HG02642 (cell line): ENCODE results near the gene RIN3.

Experiments
- ATAC-seq: cut with Tn5 transposase; IDR thresholded peaks from one replicate; pipeline ENCODE4 v1.9.1; 2021; ENCODE audit warnings: mild to moderate bottlenecking; ENCODE audit not compliant: unreplicated experiment, poor library complexity

Gene RIN3

DNA sequence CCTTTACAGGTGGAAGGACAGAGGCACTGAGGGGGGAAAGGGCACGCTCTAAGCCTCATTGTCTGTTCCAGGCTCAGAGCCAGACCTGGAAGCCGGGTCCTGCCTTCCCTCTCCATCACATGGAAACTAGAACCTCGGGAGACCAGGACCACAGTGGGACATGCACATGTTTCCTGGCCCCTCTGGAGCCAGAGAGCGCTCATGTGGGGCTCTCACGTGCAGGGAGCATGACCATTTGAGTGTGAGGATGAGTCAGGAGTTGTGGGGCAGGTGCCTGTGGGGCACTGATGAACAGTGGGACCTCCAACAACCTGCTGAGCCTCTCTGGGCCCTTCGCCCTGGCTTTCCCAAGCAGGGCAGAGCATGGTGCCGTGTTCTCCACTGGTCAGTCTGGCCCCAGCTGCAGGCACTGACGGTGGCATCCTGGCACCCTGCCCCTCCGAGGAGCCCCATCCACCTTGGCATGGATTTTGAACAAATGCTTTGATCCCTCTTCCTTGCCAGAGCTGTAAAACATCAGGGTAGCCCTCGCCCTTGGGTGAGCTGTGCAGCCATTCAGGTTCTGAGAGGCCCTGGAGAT lies 100.2 kb downstream of the RIN3 start:
- no peak for ATAC-seq

DNA sequence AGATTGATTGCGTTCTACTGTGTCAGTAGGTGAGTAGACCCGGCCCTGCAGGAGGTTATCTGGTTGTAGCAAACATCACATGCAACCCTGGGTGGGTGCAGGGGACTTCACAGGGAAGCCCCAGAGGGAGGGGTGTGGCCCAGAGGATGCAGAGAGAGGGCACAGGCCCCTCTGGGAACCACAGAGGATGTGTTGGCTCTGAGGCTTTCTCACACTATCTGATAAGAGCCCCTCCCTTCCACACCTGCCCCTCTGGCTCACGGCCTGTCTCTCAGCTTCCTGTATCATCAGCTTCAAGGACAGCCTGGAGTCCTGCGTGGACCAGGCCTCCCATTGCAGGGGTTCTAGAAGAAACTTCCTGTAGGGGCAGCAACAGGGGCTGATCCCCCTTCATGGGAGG lies 101.9 kb downstream of the RIN3 start:
- peak; percentile 82 for ATAC-seq

DNA sequence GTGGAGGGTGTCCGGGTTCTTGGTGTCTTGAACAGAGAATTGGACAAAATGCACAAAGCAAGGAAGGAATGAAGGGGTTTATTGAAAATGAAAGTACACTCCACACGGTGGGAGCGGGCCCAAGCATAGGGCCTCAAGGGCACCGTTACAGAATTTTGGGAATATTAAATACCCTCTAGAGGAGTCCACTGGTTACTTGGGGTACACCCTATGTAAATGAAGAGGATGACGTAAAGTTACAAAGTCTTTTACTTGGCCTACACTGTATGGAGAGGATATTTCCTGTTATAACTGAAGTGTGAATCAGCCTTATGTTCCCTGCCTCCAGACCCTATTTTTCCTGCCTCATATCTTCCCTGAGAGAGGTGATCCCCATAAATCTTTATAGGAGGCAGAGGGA lies 102.6 kb downstream of the RIN3 start:
- no peak for ATAC-seq

DNA sequence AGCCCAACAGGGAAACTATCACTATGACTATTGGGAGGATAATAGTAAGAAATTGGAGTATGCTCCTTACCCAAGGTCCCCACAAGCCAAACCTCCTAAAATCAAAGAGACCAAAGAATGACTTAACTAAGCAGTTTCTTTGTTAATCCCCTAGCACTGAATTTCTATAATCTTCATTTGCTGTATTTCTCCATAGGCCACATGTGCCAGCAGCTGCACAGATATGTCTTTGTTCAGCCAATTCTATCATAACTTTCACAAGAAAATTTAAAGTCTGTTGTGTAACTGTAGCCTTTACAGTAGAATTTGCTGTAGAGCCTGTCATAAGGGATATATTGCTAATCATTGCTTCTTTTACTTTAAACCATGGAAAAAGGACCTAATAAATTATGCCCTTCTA lies 104.0 kb downstream of the RIN3 start:
- ATAC-seq: no peak

DNA sequence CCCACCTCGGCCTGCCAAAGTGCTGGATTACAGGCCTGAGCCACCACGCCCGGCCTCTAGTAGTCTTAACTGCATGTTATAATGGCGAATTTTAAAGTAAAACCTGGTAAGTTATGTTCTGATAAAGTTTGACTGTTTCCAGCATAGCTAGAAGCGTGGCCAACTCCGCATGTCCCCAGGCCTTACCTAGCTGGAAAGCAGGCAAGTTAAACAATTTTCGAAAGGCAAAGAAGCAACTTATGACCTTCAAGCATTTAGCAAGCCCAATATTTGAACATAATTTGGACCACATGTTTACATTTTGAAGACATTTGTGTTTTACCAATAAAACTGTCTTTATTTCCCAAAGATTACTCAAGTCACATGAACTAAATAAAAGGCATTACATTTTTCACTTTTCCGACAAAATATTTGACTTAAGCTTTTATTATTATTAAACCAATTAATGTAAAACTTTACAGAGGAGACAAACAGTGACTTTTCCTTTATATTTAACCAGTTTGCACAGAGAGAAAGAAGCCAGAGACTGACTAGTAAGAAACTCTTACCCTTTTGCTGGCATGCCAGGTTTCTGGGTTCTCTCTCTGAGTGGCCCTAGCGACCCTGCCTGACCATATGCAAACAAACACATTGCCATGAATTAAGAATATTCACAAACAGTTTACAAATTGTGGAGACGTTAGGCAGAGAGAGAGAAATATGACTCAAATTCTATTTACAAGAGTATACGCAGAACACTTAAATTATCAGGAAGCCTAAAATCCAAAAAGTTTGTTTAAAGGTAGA lies 106.3 kb downstream of the RIN3 start:
- no peak for ATAC-seq

DNA sequence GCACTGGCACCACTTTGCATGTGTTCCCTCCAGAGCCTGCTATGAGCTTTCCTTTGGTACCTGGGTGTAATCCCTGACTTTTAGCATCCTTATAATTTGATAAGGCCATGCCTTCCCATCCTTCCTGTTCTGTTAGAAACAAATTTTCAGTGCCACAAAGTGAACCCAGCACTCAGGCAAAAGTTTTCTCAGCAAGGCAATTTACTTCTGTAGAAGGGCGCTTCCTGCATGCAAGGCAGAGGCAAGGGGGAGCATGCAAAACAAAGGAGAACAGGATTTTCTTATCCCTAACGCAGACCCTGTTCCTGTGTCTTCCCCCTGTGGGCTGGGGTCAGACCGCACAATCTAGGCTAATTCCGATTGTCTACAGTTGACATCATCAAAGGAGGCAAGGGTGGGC lies 108.7 kb downstream of the RIN3 start:
- ATAC-seq: no peak

DNA sequence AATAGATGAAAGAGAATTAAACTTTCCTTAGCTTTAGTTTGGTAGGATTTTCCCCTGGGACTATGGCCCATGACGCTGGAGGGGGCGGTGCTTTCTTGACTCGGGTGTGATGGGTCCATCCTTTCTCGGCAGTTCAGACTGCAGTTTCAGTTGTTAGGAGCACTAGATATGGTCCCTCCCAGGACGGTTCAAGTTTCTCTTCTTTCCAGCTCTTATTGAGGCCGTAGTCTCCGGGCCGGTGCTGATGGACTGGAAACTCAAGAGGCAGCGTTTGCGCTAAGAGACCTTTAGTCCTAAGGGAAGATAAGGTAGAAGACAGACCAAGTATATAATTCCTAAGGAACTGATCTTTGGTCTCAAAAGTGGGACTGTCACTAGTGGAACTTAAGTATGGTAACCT lies 111.2 kb downstream of the RIN3 start:
- ATAC-seq: no peak

DNA sequence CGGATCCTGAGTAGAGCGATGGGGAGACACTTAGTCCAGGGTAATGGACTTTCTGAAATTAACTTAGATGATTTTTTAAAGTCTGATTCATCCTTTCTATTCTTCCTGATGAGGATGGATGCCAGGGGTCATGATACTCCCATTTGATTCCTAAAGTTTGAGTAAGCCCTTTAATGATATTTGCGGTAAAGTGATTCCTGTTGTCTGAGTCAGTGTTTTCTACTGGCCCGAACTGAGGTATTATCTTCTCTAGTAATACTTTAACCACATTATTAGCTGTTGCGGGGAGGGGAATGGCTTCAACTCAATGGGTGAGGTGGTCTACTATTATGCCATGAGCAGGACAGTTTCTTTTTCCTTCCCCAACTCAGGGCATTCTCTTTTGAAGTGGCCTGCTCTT lies 111.6 kb downstream of the RIN3 start:
- ATAC-seq: no peak

DNA sequence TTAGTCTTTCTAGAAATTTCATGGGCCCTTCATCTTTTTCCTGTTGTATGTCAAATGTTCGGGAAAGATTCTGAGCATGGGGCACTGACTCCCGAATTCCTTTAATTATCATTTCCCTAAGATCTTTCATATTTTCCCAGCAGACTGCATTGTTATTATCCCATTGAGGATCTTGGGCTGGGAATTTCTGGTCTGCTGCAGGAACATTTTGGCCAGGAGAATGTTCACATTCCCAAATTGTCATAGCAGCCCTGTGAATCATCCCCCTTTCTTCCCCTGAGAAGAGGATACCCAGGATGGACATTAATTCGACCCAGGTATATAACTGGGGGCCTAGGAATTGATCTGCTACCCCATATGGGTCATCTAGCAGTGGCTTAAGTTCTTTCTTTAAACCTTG lies 112.5 kb downstream of the RIN3 start:
- ATAC-seq: no peak

DNA sequence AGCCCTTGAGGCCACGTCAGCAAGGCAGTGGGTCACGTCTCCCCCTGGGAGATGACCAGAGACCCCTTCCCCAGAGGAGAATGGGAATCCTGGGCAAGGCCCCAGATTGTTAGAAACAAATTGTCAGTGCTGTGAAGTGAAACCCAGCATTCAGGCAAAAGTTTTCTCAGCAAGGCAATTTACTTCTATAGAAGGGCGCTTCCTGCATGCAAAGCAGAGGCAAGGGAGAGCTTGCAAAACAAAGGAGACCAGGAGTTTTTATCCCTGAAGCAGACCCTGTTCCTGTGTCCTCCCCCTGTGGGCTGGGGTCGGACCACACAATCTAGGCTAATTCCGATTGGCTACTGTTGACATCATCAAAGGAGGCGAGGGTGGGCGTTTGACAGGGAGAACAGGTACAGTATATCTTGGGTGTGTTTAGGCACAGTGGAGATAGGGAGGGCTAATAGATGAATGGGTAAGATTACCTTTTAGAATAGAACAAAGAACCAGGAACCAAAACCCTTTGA lies 114.2 kb downstream of the RIN3 start:
- ATAC-seq: no peak

DNA sequence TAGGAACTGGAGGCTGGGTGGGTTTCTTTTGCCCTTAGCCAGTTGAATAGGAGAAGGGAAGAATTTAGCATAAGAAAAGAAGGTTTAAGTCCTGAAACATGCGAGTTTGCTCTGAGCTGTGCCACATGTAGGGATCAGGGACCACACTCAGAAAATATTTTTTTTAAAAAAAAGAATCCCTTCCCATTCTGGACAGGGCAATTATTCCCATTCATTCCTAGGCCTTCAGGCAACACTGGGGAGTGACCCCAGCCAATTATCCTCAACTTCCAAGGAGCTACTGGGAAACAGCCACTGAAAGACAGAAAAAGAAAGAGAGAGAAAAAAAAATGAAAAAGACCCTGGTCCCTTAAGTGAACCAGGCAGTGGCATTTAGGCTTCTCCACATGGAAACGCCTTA lies 115.1 kb downstream of the RIN3 start:
- no peak for ATAC-seq

DNA sequence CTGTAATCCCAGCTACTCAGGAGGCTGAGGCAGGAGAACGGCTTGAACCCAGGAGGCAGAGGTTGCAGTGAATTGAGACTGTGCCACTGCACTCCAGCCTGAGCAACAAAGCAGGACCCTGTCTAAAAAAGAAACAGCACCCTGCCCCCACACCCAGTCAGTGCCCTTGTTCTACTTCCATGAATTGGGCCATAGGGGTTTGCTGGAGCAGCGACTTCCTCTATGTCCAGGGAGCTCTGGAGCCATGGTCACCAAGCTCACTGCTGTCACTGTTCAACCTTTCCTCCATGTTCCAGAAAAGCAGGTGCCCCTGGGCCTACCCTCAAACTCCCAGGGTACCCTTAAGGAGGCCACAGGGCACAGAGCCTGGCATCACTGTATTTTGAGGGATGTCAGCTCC lies 116.8 kb downstream of the RIN3 start:
- ATAC-seq: no peak

DNA sequence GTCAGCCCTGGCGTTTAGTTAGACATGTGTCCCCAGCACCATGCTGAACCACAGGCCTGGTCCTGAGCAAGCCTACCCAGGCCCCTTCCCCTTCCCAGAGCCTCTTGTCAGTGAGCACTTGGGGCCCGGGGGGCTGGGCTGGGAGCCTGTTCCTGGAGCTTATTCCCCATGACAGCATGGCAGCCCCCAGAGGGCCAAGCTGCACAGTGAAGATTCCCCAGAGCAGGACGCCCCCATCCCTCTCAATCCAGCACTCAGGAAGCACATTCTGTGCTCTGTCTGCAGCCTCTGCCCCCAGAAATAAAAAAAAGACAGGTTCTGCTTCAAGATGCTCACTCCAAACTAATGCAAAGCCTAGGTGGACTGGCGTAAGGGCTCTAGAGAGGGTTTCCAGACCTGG lies 117.5 kb downstream of the RIN3 start:
- no peak for ATAC-seq

DNA sequence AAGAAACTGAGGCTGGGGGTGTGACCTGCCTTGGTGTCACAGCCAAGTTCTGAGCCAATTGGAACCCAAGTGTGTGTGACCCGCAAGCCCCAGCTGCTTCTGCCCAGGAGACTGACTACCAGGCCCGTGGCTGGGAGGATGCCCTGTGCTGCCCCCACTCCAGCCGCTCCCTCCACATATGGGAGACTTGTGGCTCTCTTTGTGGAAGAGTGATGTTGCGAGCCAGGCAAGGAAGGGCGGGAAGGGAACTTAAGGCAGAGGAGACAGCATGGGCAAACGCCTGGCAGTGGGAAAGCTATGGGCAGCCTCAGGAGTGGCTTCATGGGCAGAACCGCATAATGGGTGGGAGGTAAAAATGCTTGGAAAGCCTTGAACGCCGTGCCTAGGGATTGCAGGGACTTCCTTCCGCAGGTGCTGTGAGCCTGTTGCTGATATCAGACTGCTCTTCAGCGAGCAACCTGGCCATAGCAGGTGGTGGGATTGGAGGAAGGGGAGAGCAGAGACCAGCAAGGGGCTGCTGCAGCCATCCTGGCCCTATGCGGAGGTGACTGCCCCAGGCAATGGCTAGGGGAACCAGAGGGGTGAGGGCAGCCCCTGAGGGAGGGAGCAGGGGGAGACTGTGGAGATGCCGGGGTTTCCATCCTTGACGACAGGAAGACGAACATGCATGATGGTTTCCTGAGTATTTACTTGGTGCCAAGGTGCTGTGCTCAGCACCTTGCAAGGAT lies 119.1 kb downstream of the RIN3 start:
- no peak for ATAC-seq

DNA sequence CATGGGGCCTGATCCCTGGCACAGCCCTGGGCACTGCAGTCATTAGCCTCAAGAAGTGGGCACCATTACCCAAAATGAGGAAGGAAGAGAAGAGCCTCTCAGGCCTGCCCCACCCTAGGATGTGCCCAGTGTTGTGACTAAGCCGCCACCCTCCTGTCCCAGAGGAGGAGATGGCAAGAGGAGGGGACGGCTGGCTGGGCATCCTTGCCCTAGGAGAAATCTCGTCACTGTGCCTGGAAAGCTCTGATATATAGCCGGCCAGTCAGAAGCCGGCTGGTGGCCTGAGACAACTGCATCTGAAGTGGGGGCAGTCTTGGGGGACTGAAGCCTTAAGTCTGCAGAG lies 119.7 kb downstream of the RIN3 start:
- no peak for ATAC-seq

DNA sequence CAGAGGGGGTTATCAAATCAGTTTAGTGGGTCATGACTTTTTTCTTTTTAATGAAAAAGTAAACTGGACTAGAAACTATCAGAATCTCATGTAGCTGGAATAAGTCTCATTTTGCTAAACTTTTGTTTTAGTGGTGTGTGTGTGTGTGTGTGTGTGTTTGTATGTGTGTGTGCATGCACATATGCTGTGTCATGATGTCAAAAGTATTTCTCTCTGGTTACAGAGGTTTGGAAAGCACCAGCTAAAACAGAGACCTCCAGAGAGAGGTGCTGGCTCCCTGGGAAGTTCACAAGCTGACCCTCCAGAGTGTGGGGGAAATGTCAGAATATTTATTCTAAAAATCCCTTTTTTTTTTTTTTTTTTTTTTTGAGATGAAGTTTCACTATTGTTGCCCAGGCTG lies 120.1 kb downstream of the RIN3 start:
- ATAC-seq: no peak

DNA sequence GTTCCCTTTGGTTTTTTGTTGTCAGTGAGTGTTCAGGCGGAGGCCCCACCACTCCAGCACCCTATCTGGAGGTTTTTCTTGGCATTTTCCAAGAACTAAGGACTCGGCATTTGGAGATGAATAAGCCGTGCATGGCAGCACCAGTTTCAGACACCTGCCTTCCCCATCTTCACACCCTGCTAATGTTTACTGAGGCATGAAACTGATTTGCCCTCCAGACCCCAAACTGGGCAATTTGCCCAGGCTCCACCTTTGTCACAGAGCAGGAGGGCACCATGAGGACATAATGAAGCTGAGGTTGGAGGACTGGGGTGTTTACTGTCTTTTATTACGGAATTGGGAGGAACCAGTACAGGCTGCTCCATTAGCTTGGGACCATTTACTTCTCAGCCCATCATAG lies 121.5 kb downstream of the RIN3 start:
- ATAC-seq: no peak

DNA sequence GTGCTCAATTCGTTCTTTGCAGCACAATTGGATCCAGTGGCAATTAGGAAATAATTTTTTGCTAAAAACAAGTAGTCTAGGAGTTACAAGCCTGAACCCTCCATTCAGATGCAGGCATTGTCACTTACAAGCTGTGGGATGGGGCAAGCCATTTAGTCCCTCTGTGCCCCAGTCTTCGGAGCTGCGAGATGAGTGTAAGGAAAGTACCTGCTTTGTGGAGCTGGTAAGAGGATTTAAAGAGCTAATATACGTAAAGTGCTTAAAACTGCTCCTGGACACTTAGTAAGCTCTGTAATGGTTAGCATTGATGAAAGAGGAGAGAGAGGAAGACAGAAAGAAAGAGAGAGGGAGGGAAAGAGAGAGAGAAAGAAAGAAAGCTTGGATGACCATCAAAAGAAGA lies 122.3 kb downstream of the RIN3 start:
- ATAC-seq: no peak

DNA sequence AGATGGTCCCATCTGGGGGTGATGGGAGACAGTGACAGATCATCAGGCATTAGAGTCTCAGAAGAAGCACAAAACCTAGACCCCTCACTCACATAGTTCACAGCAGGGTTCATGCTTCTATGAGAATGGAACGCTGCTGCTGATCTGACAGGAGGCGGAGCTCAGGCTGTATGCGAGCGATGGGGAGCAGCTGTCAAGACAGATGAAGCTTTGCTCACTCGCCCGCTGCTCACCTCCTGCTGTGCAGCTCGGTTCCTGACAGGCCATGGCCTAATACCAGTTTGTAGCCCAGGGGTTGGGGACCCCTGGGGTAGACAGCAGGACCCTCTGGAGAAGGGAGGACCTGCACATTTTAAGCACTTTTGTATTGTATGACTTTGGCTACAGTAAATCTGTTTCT lies 123.6 kb downstream of the RIN3 start:
- ATAC-seq: no peak

DNA sequence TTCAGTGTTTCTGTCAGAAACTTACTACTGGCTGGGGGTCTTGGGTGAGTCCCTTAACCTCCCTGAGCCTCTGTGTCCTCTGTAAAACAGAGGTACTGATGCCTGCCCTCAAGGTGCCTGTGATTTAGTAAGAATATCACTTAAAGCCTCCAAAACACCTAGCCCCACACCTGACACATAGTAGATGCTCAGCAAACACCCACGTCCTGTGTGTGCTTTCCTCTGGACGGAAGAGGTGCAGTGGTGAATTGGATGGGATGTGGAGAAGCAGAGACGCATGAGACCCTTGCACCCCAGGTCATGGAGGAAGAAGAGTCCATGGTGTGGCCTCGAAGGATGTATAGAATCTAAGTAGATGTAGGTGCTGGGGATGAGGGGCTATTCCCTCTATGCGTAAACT lies 124.3 kb downstream of the RIN3 start:
- no peak for ATAC-seq

DNA sequence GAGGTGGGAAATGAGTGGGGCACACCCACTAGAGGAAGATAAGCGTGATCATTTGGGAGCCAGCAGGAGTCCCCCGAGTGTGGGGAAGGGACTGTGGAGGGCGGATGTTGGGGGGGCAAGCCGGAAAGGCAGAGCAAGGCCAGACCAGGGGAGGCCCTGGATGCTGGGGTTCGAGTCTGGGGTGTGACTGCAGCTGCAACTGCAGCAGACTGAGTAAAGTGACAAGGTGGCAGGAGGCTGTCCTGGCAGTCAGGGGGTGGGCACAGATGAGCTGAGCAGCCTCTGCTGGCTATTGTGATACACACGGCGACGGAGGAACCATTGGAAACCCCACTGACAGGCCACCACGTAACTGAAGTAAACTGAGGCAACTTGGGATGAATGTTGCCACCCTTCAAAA lies 124.7 kb downstream of the RIN3 start:
- ATAC-seq: no peak

DNA sequence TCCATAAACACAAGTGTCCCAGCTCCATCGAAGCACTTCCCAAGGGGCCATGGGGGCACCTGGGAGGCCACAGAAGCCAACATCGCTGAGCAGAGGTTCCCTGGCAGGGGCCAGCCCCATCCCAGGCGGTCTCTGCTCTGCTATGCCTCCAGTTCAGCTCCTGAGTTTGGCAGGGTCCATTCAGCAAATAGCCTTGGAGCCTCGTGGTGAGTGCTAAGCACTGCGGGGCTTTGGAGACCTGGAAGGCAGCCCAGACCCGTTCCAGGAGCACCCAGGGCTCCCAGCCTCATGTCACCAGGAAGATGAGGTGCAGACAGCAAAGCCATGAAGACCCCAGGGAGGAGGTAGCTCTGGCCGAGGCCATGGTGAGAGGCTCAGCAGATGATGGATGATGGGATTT lies 125.3 kb downstream of the RIN3 start:
- no peak for ATAC-seq
